HG03457 (cell line): ENCODE measurements around the gene RIN3.
"Not testable (repeated sequence)": the region's sequence is repeated elsewhere in the genome, so short reads cannot be mapped to it uniquely, and the experiment has no call there.

Experiments used
- ATAC-seq: cut with Tn5 transposase; IDR thresholded peaks from one replicate; pipeline ENCODE4 v1.9.1; 2021; ENCODE audit warnings: moderate number of reproducible peaks; ENCODE audit not compliant: unreplicated experiment

Gene RIN3

GRCh38 chr14:92706386-92706785 is 192.8 kb downstream of the RIN3 start:
- ATAC-seq = no peak

- ATAC-seq = no peak
Observed at GRCh38 chr14:92709340-92710000, 195.9 kb downstream of the RIN3 start.

- ATAC-seq = no peak
Observed at GRCh38 chr14:92710001-92710341, 196.4 kb downstream of the RIN3 start.

- no peak for ATAC-seq
Observed at GRCh38 chr14:92711976-92712653, 198.5 kb downstream of the RIN3 start.

GRCh38 chr14:92712654-92713051 is 199.1 kb downstream of the RIN3 start:
- ATAC-seq = no peak

GRCh38 chr14:92714739-92715307 is 201.2 kb downstream of the RIN3 start:
- ATAC-seq = not testable (repeated sequence)

- no peak for ATAC-seq
Observed at GRCh38 chr14:92716131-92716530, 202.6 kb downstream of the RIN3 start.

- ATAC-seq = no peak
Observed at GRCh38 chr14:92717571-92718042, 204.0 kb downstream of the RIN3 start.

GRCh38 chr14:92718664-92719063 is 205.1 kb downstream of the RIN3 start:
- ATAC-seq = no peak

GRCh38 chr14:92719421-92719820 is 205.8 kb downstream of the RIN3 start:
- no peak for ATAC-seq

GRCh38 chr14:92719890-92720323 is 206.3 kb downstream of the RIN3 start:
- no peak for ATAC-seq

- ATAC-seq = no peak
Observed at GRCh38 chr14:92724516-92725340, 211.1 kb downstream of the RIN3 start.

- ATAC-seq = no peak
Observed at GRCh38 chr14:92726135-92726932, 212.8 kb downstream of the RIN3 start.

GRCh38 chr14:92726933-92727262 is 213.3 kb downstream of the RIN3 start:
- no peak for ATAC-seq

- ATAC-seq = no peak
Observed at GRCh38 chr14:92728759-92729364, 215.3 kb downstream of the RIN3 start.

GRCh38 chr14:92729634-92730358 is 216.2 kb downstream of the RIN3 start:
- peak; percentile 51 for ATAC-seq

GRCh38 chr14:92731622-92732115 is 218.1 kb downstream of the RIN3 start:
- no peak for ATAC-seq

GRCh38 chr14:92733007-92733406 is 219.4 kb downstream of the RIN3 start:
- ATAC-seq = no peak

- no peak for ATAC-seq
Observed at GRCh38 chr14:92734618-92735017, 221.0 kb downstream of the RIN3 start.
